GM19397 (cell line): Measurements from ENCODE around the gene CFAP70.
"Not testable (repeated sequence)": the region's sequence is repeated elsewhere in the genome, so short reads cannot be mapped to it uniquely, and the experiment has no call there.

Source experiments
- ATAC-seq: cut with Tn5 transposase; IDR thresholded peaks from one replicate; pipeline ENCODE4 v1.9.1; 2021; ENCODE audit warnings: mild to moderate bottlenecking, moderate library complexity; ENCODE audit not compliant: unreplicated experiment

Gene CFAP70

DNA sequence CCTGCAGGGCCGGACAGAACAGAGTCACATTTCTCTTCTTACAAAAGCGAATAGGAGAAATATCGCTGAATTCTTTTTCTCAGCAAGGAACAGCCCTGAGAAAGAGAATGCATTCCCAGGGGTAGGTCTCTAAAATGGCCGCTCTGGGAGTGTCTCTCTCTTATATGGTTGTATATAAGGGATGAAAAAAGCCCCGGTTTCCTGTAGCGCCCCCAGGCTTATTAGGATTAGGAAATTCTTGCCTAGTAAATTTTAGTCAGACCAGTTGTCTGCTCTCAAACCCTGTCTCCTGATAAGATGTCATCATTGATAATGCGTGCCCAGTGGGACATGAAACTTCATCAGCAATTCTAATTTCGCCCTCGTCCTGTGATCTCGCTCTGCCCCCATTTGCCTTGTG, 100.1 kb downstream of the CFAP70 start:
- ATAC-seq, result not testable (repeated sequence)

DNA sequence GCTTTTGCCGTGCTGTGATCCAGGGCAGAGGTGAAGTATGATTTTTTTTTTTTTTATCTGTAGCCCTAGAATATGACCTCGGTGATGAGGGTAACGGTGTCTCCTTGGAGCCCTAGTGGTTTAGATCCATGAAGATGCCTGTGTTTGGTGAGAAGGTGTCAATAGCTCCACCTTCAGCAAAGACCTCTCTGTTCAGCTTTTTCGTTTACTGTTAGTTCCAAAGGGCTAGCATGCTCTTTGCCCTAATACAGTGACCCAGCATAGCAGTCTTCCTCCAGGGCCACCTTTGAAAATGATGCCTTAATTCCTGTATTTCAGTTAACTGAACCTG, 105.5 kb downstream of the CFAP70 start:
- ATAC-seq, result no peak

DNA sequence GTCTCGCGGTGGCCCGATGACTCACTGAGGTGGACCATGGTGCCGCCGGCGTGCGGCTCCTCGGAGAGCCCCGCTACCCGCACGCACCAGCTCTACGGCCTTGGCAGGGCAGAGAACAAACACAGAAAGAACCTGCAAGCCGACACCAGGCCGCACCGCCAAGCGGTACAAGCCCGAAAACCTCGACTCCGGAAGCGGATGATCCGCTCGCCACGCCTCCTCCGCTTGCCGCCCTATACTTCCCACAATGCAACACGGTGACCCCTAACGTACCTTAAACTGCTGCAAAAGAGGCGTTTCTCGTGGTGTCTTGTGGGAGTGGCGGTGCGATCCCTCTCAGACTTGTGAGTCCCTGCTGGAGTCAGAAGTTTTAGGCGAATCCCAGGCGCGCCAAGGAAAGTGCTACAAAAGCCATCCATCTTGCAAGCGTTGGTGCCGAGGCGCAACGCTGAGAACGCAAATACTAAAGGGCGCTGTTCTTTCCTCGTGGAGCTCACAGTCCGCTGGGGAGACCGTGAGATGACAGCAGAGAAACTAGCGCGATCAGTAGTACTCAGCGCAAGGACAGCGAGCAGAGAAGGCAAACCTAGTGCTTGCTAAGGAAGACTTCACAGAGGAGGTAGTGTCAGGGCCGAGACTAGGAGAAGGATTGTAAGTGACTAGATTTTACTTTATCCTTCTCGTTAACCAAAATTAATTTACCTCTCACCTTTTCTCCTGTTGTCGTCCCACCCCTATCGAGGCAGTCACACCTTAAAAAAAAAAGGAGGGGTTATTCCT, 106.0 kb downstream of the CFAP70 start, which contains the start of gene MRPS16:
MRPS16 (minus strand) TSS at position 200 of the 780 bp plus-strand sequence; CDS start at position 38, 162 bp downstream.
- peak; percentile 84 for ATAC-seq

DNA sequence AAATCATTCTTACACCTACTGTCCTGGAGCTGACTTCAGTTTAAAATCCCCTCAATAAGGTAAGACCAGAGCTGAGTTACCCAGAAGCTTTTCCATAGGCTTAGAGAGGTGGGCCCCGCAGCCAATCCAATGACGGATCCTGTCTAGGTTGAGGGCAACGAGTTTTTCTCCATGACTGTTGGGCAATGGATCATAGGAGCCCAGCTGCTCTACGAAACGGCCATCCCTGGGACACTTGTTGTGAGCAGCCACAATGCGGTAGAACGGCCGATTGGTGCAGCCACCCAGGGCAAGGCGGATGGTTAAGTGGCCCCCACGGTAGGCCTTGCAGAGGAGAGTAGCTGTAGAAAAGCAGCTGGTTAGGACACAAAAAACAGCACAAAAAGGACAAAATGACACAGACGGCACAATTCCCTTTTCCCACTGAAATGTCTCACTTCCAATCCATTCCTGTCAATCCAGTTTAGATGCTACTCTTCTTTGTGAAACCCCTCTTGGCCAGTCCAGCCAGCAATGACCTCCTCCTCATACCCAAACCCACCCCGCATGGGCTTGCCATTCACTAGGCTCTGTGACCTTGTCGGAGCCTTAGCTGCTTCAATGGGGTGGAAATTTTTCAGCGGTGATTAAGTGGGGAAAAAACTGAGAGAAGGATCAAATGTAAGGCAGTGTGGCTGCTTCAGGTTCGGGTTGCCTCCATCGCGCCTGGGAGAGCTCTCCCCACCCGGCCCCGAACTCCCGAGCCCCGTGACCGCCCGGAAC, 106.8 kb downstream of the CFAP70 start:
- no peak for ATAC-seq

DNA sequence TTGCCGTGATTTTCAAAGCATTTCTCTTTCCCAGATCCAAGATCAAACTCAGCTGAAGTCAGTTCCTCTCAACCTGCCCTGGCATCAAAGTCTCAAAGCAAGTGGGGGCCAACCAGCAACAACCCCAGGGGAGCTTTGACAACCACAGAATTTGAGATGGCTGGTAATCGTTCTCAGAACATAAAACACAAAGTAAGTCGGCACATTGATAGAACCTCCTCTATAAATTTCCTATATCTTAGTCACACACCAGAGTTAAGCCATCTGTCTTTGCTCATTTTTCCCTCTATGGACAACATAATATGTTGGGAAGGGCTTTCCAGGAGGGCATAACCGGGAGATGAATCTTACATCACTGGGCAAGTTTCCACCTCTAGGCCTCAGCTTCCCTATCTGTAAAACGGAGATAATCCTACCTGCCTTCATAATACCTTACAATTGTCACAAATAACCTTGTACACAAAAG, 110.4 kb downstream of the CFAP70 start:
- ATAC-seq, result no peak

DNA sequence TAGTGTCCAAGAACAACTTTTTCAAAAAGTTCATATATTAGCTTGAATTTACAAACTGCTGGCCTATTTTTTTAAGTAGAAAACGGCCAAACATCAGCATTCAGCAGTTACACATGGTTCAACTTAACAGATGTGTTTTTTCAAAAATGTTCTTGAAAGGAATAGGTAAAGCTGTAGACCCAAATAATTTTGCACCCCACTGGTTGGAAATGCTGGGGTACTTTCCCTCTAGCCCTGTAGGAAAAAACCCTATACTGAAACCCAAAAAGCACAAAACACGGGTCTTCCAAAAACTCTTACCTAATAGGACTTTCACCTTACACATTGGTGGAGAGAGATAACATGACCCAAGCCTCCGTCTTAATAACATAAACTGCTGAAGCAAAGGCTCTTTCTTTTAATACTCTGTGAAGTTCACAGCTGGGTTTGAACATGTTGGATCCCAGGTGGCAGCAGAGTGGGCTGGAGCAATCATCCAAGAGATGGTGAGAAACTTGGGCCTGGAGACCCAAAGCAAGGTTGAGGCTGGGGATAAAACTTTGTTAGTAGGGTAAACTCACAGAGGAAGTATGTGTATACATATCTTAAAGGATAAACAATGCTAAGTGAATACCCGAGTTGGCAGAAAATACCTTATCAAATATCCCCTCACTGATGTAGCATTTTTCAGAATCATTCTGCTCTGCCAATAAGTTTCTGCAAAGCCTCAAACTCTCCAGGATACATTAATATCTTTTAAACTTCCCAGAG, 111.0 kb downstream of the CFAP70 start:
- ATAC-seq, result no peak

DNA sequence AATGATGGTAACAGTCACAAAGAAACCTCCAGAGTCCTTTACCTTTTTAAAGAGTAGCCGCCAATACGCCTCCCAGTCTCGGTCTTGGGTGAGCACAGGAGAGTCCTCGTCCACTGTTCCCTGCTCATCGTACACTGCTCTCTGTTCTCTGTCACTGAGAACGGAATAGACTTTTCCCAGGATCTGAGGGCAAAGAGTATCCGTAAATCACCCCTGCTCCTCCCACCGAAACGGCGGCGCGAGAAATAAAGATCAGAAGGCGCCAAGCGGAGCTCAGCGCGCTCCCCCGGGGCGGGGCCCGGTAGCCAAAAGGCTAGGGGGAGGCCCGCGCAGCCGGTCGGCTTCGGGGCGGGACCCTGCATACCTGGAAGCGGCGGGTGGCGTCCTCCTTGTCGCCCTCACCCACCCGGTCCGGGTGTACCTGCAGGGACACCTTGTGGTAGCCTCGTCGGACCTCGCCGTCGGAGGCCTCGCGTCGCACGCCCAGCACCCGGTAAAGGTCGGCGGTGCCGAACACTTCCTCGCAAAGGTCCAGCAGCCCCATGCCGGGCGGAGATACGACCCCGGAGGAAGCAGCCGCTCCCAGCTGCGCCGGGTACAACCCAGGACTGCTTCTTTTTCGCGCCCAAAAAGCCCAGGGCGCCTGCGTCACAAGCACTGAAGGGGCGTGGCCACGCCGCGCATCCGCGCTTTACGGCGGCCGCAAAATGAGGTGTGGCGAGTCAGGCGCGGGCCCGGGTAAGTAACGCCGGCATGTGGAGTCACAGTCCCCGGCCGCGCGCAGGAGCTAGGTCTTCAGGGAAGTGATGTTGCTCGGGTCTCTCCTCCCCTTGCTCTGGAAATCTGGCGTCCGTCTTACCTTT, 111.8 kb downstream of the CFAP70 start, which contains the start of gene DNAJC9:
DNAJC9 (minus strand) TSS at position 610 of the 863 bp plus-strand sequence; CDS start at position 544, 66 bp downstream.
- ATAC-seq, result peak; percentile 89

DNA sequence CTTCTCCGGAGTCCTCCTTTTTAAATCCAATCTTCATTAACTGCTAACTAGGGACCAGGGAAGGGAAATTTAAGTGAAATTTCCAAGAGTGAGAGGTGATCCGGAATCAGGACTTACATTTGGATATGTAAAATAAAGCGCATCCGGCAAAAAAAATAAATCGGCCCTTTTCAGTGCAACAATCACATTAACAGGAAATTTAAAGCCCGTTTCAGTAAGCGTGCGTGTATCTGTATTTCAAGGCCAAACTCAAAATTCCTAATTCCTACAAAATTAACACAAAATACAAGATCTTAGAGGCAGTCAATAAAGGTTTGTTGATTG, 112.4 kb downstream of the CFAP70 start:
- ATAC-seq, result no peak

DNA sequence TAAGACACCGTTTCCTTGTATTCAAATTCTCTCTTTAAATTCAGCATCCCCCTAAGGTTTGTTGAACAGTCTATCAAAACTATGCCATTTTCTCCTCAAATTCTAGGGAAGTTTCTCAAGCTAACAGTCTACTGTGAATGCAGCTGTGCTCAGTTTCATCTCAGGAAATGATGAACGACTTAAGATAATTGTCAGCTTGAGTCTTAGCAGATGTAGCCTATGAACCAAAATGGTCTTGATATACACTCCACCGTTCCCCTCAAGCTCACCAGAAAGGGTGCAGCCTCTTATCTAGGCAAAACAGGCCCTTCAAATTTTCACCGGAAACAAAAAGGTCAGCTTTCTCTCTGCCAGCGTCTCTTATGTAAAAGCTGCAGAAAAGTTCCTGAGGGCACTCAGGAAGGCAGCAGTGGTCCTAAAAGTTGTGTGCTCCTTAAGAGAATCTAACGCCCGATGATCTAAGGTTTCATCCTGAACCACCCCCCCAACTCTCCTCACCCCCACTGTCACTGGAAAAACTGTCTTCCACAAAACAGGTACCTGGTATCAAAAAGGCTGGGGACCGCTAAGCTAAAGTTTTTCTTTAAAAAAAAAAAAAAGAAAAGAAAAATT, 113.7 kb downstream of the CFAP70 start:
- ATAC-seq, result no peak

DNA sequence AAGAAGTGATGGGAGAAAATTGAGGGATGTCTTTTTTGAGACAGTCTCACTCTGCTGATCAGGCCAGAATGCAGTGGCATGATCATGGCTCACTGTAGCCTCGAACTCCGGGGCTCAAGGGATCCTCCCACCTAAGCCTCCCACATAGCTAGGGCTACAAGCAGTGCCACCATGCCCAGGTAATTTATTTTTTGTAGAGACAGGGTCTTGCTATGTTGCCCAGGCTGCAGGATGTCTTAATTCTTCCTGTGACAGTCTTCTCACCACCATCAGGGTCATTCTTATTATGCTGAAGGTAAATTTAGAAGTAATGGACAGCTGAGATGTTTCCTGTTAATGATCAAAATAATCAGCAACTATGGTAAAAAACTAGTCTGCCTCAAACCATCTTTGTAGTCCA, 118.8 kb downstream of the CFAP70 start:
- ATAC-seq, result no peak

DNA sequence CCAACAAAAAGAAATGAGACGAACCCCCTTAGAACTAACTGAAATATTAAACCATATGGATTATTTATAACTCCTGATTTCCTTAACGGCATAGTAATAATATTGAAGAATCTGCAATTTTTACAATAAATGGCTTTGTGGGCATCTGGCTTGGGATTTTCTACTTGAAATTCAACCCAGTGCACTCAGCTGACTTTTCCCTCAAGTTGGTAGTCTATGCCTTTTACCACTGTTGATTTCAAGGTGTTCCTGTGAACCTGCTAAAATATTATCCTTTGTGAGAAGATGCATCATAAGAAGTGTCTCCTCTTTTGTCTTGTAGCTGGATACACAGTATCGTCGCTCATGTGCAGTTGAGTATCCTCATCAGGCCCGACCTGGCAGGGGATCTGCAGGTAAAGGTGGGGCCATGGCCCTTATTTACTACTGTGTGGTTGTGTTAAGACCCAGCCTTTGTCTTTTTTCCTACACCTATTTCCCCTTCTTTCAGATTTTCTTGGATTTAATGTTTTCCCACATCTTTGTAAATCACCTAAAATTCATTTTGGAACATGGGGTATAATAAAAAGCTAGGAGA, 119.6 kb downstream of the CFAP70 start:
- no peak for ATAC-seq

DNA sequence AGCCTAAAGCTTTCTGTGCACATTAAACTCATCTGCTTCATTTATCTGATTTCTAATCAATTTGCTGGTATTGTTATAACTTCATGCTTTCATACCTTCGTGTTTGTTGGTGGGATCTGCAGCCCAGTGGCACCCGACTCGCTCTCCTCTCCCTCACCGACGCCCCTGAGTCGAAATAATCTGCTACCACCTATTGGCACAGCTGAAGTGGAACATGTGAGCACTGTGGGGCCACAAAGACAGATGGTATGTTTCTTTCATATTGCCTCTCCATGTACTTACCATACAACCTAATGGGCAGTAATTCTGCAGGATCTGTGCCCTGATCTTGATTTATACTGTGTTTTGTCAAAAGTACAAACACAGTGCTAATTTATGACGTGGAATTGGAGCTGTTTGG, 124.0 kb downstream of the CFAP70 start:
- ATAC-seq, result no peak

DNA sequence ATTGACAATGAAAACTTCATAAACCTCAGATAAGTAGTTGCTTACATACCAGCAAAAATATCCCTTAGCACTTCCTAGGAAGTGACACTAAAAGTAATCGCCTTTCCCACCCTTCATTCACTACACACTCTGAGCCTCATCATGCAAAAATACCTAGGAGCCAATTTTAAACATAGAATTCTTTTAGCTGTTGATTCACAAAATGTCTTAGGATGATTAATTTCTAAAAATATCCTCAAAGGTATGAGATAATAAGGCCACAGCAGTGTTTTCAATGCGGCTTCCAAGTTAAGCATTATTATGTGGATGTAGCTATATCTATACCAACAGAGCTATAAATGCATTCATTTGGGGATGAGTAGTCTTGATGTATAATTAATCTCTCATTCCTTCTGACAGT, 124.8 kb downstream of the CFAP70 start:
- ATAC-seq, result no peak

DNA sequence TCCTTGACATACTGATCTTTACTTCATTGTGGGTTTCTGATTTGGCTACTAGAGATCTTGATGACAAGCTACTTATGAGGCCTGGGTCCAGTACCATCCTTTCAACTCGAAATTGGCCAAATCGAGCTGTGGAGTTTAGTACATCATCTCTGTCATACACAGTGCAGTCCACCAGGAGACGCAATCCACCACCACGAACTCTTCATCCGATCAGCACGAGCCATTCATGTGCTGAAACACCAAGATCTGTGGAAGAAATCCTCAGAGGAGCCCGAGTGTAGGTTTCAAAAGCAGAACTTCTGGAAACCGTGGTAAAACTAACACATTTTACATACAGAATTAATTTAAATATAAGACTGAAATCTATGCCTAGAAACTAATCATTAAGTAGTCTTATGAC, 125.8 kb downstream of the CFAP70 start:
- no peak for ATAC-seq

DNA sequence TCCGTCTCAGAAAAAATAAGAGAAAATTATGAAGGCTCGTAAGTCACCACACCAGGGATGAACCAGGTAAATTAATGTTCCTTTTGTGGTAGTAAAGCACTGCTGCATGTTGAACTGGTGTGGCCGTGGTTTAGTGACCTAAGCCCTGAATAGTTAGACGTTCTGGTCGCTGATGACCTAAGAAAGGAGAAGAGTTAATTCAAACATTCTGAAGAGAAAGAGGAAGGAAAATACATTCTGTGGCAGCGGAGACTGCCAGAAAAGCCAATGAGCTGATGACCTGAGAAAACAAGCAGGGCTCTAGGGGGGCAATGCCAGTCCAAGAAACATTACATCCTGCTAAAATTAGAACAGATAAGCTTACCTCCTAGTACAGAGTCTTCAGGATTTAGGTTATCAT, 129.1 kb downstream of the CFAP70 start:
- no peak for ATAC-seq

DNA sequence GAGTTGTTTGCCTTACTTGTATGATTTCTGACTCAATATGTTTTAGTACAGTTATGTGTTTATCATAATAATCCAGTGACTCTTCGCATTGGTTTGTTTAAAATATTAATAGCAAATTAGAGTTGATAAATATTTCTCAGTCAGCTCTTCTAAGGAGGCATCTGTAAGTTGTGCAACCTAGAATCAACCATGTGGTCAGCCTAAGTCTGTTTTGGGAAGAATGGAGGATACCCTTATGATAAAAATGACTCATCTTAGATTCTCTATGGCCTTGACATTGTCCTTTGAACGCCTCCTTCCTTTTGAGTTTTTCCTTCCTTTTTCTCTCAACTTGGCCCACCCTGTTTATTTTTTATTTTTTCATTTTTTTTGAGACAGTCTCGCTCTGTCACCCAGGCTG, 130.4 kb downstream of the CFAP70 start:
- ATAC-seq, result no peak

DNA sequence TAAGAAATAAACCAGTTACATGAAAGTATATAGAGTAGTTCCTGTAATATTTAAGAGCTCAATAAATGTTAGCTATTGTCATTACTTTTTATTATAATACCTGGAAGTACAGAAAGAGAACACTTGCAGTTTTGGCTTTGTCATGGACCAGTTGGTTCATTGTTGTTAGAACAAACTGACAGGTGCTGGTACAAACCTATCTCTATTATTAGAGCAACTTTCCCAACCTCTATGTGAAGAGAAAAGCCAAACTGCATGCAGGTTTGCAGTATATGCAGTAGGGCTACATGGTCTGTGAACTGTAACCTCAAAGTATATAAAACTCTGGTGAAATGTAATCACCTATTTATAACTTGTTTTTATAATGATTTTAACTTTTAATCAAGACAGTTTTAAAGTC, 132.0 kb downstream of the CFAP70 start:
- no peak for ATAC-seq

DNA sequence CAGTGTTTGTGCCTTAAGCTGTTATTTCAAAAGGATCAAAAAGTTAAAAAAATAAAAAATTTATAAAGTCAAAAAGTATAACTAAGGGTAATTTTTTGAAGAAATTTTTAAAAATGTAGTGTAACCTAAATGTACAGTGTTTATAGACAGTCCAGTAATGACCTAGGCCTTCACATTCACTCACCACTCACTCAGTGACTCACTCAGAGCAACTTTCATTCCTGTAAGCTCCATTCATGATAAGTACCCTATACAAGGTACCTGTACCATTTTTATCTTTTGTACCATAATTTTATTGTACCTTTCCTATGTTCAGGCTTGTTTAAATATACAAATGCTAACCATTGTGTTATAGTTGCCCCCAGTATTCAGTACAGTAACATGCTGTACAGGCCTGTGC, 133.1 kb downstream of the CFAP70 start:
- ATAC-seq, result no peak

DNA sequence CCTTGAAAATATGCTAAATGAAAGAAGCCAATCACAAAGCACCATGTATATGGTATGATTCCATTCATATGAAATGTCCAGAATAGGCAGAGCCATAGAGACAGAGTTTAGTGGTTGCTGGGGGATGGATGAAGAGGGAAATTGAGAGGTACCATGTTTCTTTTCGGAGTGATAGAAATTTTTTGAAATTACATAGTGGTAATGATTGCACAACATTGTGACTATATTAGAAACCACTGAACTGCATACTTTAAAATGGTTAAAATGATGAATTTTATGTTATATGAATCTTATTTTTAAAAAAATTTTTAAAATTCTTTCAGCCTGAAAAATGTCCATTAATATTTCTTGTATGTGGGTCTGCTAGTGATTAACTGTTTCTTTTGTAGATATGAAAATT, 137.7 kb downstream of the CFAP70 start:
- no peak for ATAC-seq

DNA sequence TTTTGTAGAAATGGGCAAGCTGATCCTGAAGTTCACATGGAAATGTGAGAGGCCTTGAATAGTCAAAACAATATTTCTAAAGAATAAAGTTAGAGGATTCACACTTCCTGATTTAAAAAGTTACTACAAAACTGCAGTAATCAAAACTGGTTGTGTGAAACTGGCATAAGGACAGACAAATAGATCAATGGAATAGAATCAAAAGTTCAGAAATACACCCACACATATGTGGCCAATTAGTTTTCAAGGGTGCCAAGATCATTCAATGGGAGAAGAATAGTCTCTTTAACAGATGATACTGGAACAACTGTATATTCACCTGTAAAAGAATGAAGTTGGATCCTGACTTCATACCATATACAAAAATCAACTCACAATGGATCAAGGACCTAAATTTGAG, 139.3 kb downstream of the CFAP70 start:
- ATAC-seq, result no peak
